ENCODE data around the gene CAMKMT.

The CAMKMT gene

GRCh38 chr2:44326548-44327264 lies 35.0 kb upstream of the CAMKMT start:
- Histone ChIP-seq H3K27me3 (ENCODE audit: insufficient read depth, insufficient read length) (no peaks in the 10 kb centered on the region), H3K4me3 (ENCODE audit: insufficient read length, low read depth) (no peak overlapping the region), H3K9ac (ENCODE audit: insufficient read length, low read depth) (no peak overlapping the region), H3K36me3 (ENCODE audit: insufficient read depth, insufficient read length, low read length) (peaks cover 33% of the 10 kb centered on the region), H3K9me3 (ENCODE audit: insufficient read depth, low read length) (no peaks in the 10 kb centered on the region), H3K4me1 (ENCODE audit: insufficient read depth, insufficient read length) (no peaks in the 10 kb centered on the region)
- no peak for TF ChIP-seq ZNF274 (IDR thresholded peaks at IDR 0.05; ENCODE audit: low read depth, low read length)
- no peak for TF ChIP-seq YY1 (IDR thresholded peaks at IDR 0.05; ENCODE audit: insufficient read depth, insufficient read length)
- no peak for TF ChIP-seq SUZ12 (IDR thresholded peaks at IDR 0.05; ENCODE audit: extremely low read depth, insufficient read depth, insufficient read length)
- DNase-seq (ENCODE audit: low read depth, low spot score): no peak

GRCh38 chr2:44328750-44329149 lies 33.0 kb upstream of the CAMKMT start:
- Histone ChIP-seq H3K4me3 (ENCODE audit: insufficient read length, low read depth) (no peak overlapping the region), H3K4me1 (ENCODE audit: insufficient read depth, insufficient read length) (no peaks in the 10 kb centered on the region), H3K27me3 (ENCODE audit: insufficient read depth, insufficient read length) (no peaks in the 10 kb centered on the region), H3K36me3 (ENCODE audit: insufficient read depth, insufficient read length, low read length) (peaks cover 19% of the 10 kb centered on the region), H3K9me3 (ENCODE audit: insufficient read depth, low read length) (no peaks in the 10 kb centered on the region), H3K9ac (ENCODE audit: insufficient read length, low read depth) (no peak overlapping the region)
- no peak for TF ChIP-seq YY1 (IDR thresholded peaks at IDR 0.05; ENCODE audit: insufficient read depth, insufficient read length)
- TF ChIP-seq ZNF274 (IDR thresholded peaks at IDR 0.05; ENCODE audit: low read depth, low read length): no peak
- no peak for TF ChIP-seq SUZ12 (IDR thresholded peaks at IDR 0.05; ENCODE audit: extremely low read depth, insufficient read depth, insufficient read length)
- no peak for DNase-seq (ENCODE audit: low read depth, low spot score)

GRCh38 chr2:44329343-44329742 lies 32.4 kb upstream of the CAMKMT start:
- H3K9ac ChIP-seq (ENCODE audit: insufficient read length, low read depth): no peak overlapping the region
- peaks cover 16% of the 10 kb centered on the region for H3K36me3 ChIP-seq (ENCODE audit: insufficient read depth, insufficient read length, low read length)
- no peak for TF ChIP-seq YY1 (IDR thresholded peaks at IDR 0.05; ENCODE audit: insufficient read depth, insufficient read length)
- no peak for TF ChIP-seq SUZ12 (IDR thresholded peaks at IDR 0.05; ENCODE audit: extremely low read depth, insufficient read depth, insufficient read length)
- TF ChIP-seq ZNF274 (IDR thresholded peaks at IDR 0.05; ENCODE audit: low read depth, low read length): no peak
- H3K4me1 ChIP-seq (ENCODE audit: insufficient read depth, insufficient read length): no peaks in the 10 kb centered on the region
- no peaks in the 10 kb centered on the region for H3K9me3 ChIP-seq (ENCODE audit: insufficient read depth, low read length)
- no peak for DNase-seq (ENCODE audit: low read depth, low spot score)
- H3K27me3 ChIP-seq (ENCODE audit: insufficient read depth, insufficient read length): no peaks in the 10 kb centered on the region
- H3K4me3 ChIP-seq (ENCODE audit: insufficient read length, low read depth): no peak overlapping the region

DNA sequence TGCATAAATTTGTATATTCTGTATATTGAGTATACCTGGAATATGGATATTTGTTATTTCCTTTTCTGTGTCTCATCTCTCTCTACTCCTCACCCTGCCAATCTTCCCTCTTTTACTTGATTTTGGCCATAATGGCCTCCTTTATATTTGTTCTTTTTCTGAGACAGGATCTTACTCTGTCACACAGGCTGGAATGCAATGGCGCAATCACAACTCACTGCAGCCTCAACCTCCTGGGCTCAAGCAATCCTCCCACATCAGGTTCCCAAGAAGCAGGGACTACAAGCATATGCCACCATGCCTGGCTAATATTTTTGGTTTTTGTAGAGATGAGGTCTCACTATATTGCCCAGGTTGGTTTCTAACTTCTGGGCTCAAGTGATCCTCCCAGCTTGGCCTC lies 30.9 kb upstream of the CAMKMT start:
- TF ChIP-seq YY1 (IDR thresholded peaks at IDR 0.05; ENCODE audit: insufficient read depth, insufficient read length): no peak
- TF ChIP-seq SUZ12 (IDR thresholded peaks at IDR 0.05; ENCODE audit: extremely low read depth, insufficient read depth, insufficient read length): no peak
- no peak for TF ChIP-seq ZNF274 (IDR thresholded peaks at IDR 0.05; ENCODE audit: low read depth, low read length)
- H3K36me3 ChIP-seq (ENCODE audit: insufficient read depth, insufficient read length, low read length): peaks cover 16% of the 10 kb centered on the region

GRCh38 chr2:44333994-44334393 lies 27.8 kb upstream of the CAMKMT start:
- no peaks in the 10 kb centered on the region for H3K9me3 ChIP-seq (ENCODE audit: insufficient read depth, low read length)
- TF ChIP-seq YY1 (IDR thresholded peaks at IDR 0.05; ENCODE audit: insufficient read depth, insufficient read length) (no peak), ZNF274 (IDR thresholded peaks at IDR 0.05; ENCODE audit: low read depth, low read length) (no peak), SUZ12 (IDR thresholded peaks at IDR 0.05; ENCODE audit: extremely low read depth, insufficient read depth, insufficient read length) (no peak)
- no peaks in the 10 kb centered on the region for H3K27me3 ChIP-seq (ENCODE audit: insufficient read depth, insufficient read length)
- no peaks in the 10 kb centered on the region for H3K4me1 ChIP-seq (ENCODE audit: insufficient read depth, insufficient read length)
- no peak overlapping the region for H3K9ac ChIP-seq (ENCODE audit: insufficient read length, low read depth)
- H3K36me3 ChIP-seq (ENCODE audit: insufficient read depth, insufficient read length, low read length): peaks cover 16% of the 10 kb centered on the region
- no peak for DNase-seq (ENCODE audit: low read depth, low spot score)
- H3K4me3 ChIP-seq (ENCODE audit: insufficient read length, low read depth): no peak overlapping the region

More for the DNA sequence above, 30.9 kb upstream of the CAMKMT start:
- Histone ChIP-seq H3K4me1 (ENCODE audit: insufficient read depth, insufficient read length) (no peaks in the 10 kb centered on the region), H3K9me3 (ENCODE audit: insufficient read depth, low read length) (no peaks in the 10 kb centered on the region), H3K9ac (ENCODE audit: insufficient read length, low read depth) (no peak overlapping the region), H3K27me3 (ENCODE audit: insufficient read depth, insufficient read length) (no peaks in the 10 kb centered on the region), H3K4me3 (ENCODE audit: insufficient read length, low read depth) (no peak overlapping the region)
- DNase-seq (ENCODE audit: low read depth, low spot score): no peak

DNA sequence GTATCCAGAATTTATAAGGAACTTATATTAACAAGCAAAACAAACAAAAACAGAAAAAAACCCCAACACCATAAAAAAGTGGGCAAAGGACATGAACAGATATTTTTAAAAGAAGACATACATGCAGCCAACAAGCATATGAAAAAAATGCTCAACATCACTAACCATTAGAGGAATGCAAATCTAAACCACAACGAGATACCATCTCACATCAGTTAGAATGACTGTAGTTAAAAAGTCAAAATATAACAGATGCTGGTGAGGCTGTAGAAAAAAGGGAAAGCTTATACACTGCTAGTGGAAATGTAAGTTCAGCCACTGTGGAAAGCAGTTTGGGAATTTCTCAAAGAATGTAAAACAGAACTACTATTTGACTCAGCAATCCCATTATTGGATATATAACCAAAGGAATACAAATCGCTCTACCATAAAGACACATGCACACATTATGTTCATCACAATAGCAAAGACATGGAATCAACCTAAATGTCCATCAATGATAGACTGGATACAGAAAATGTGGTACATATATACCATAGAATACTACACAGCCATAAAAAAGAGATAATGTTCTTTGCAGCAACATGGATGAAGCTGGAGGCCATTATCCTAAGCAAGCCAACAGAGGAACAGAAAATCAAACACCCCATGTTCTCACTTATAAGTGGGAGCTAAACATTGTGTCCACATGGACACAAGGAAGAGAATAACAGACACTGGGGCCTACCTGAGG lies 25.8 kb upstream of the CAMKMT start:
- Histone ChIP-seq H3K27me3 (ENCODE audit: insufficient read depth, insufficient read length) (no peaks in the 10 kb centered on the region), H3K9me3 (ENCODE audit: insufficient read depth, low read length) (no peaks in the 10 kb centered on the region), H3K9ac (ENCODE audit: insufficient read length, low read depth) (no peak overlapping the region), H3K4me3 (ENCODE audit: insufficient read length, low read depth) (no peak overlapping the region), H3K4me1 (ENCODE audit: insufficient read depth, insufficient read length) (no peaks in the 10 kb centered on the region), H3K36me3 (ENCODE audit: insufficient read depth, insufficient read length, low read length) (peaks cover 20% of the 10 kb centered on the region)
- DNase-seq (ENCODE audit: low read depth, low spot score): no peak
- no peak for TF ChIP-seq SUZ12 (IDR thresholded peaks at IDR 0.05; ENCODE audit: extremely low read depth, insufficient read depth, insufficient read length)
- TF ChIP-seq YY1 (IDR thresholded peaks at IDR 0.05; ENCODE audit: insufficient read depth, insufficient read length): no peak
- TF ChIP-seq ZNF274 (IDR thresholded peaks at IDR 0.05; ENCODE audit: low read depth, low read length): no peak

DNA sequence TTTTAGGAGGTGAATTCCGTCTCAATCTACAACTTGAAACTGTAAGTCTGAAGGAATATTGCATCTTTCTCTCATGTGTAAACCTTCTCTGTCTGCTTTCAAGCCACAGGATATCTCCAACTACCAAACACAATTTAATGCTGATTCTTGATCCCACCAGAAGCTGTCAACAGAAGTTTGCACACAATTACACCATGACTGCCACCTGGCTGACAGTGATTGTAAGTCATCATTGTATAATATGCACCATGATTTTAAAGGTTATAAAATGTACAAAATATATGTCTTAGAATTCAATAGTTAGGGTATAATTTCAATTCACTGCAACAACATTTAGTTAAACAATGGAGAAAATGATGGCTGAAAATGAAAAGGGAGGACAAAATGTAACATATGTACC lies 18.9 kb upstream of the CAMKMT start:
- Histone ChIP-seq H3K4me1 (ENCODE audit: insufficient read depth, insufficient read length) (no peaks in the 10 kb centered on the region), H3K9ac (ENCODE audit: insufficient read length, low read depth) (no peak overlapping the region), H3K9me3 (ENCODE audit: insufficient read depth, low read length) (no peaks in the 10 kb centered on the region), H3K36me3 (ENCODE audit: insufficient read depth, insufficient read length, low read length) (peaks cover 31% of the 10 kb centered on the region), H3K4me3 (ENCODE audit: insufficient read length, low read depth) (no peak overlapping the region), H3K27me3 (ENCODE audit: insufficient read depth, insufficient read length) (no peaks in the 10 kb centered on the region)
- no peak for DNase-seq (ENCODE audit: low read depth, low spot score)
- TF ChIP-seq SUZ12 (IDR thresholded peaks at IDR 0.05; ENCODE audit: extremely low read depth, insufficient read depth, insufficient read length): no peak
- no peak for TF ChIP-seq ZNF274 (IDR thresholded peaks at IDR 0.05; ENCODE audit: low read depth, low read length)
- TF ChIP-seq YY1 (IDR thresholded peaks at IDR 0.05; ENCODE audit: insufficient read depth, insufficient read length): no peak

All from NT2/D1 (cell line).